Measurements from ENCODE around the gene VWA5B2. TPM values are rescaled to one million over a fixed set of nuclear protein-coding genes. Genes with fewer than 3 reads are reported as not detected.

The VWA5B2 gene
- total and polyA plus RNA-seq, 2 of the 4 experiments (the other 2 are of a cell fraction) = not detected

- TF ChIP-seq, protein P1, sequence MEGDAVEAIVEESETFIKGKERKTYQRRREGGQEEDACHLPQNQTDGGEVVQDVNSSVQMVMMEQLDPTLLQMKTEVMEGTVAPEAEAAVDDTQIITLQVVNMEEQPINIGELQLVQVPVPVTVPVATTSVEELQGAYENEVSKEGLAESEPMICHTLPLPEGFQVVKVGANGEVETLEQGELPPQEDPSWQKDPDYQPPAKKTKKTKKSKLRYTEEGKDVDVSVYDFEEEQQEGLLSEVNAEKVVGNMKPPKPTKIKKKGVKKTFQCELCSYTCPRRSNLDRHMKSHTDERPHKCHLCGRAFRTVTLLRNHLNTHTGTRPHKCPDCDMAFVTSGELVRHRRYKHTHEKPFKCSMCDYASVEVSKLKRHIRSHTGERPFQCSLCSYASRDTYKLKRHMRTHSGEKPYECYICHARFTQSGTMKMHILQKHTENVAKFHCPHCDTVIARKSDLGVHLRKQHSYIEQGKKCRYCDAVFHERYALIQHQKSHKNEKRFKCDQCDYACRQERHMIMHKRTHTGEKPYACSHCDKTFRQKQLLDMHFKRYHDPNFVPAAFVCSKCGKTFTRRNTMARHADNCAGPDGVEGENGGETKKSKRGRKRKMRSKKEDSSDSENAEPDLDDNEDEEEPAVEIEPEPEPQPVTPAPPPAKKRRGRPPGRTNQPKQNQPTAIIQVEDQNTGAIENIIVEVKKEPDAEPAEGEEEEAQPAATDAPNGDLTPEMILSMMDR (conservative IDR thresholded peaks at IDR 0.05; ENCODE audit: low read depth, low read length) = no peak
- no peak for TF ChIP-seq POLR2A (IDR thresholded peaks at IDR 0.05; ENCODE audit: low read depth, low read length)
- no peak for TF ChIP-seq USF2 (IDR thresholded peaks at IDR 0.05; ENCODE audit: low read depth, low read length)
- no peak for TF ChIP-seq CHD1 (IDR thresholded peaks at IDR 0.05; ENCODE audit: low read depth, low read length)
- no peak for TF ChIP-seq CEBPB (IDR thresholded peaks at IDR 0.05; ENCODE audit: low read depth, low read length)
- no peak for TF ChIP-seq FOS (IDR thresholded peaks at IDR 0.05; ENCODE audit: low read depth, low read length)
- TF ChIP-seq RCOR1 (IDR thresholded peaks at IDR 0.05; ENCODE audit: insufficient replicate concordance, low read length) = no peak
Observed at GRCh38 chr3:184230603-184231528, 1.5 kb downstream of the VWA5B2 start (continued).
